IPS-15b (cell line): ENCODE results near the gene PRR36.
"Not testable (repeated sequence)": the region's sequence is repeated elsewhere in the genome, so short reads cannot be mapped to it uniquely, and the experiment has no call there.

Experiments used
- H3K27me3 ChIP-seq: one replicate; pipeline ENCODE4 v1.6.1; 2013; ENCODE audit warnings: low read length; ENCODE audit not compliant: control insufficient read depth, insufficient read depth
- H3K36me3 ChIP-seq: one replicate; pipeline ENCODE4 v1.6.1; 2013; ENCODE audit warnings: low read length; ENCODE audit not compliant: control insufficient read depth, insufficient read depth
- H3K4me1 ChIP-seq: one replicate; pipeline ENCODE4 v1.6.1; 2013; ENCODE audit warnings: mild to moderate bottlenecking, low read length; ENCODE audit not compliant: control insufficient read depth, insufficient read depth
- H3K4me3 ChIP-seq: one replicate; pipeline ENCODE4 v1.5.1; 2013; ENCODE audit warnings: low read depth, low read length
- H3K9ac ChIP-seq: one replicate; pipeline ENCODE4 v1.6.1; 2013; ENCODE audit warnings: low read depth, mild to moderate bottlenecking, low read length
- H3K9me3 ChIP-seq: one replicate; pipeline ENCODE4 v1.6.1; 2013; ENCODE audit warnings: mild to moderate bottlenecking, low read length; ENCODE audit not compliant: control insufficient read depth, insufficient read depth

The PRR36 gene

GRCh38 chr19:7874076-7874896 is at the start of gene PRR36:
Gene PRR36, minus strand, starts transcription at chr19:7874390. Its CDS starts 701 bp downstream, at chr19:7873689.
- Histone ChIP-seq H3K36me3 (no peaks in the 10 kb centered on the region), H3K9ac (no peak within 1 kb of the TSS), H3K9me3 (no peaks in the 10 kb centered on the region), H3K4me1 (peaks cover 6% of the 10 kb centered on the region), H3K4me3 (peak within 1 kb of the TSS; percentile 79), H3K27me3 (peaks cover 17% of the 10 kb centered on the region)

- H3K4me1 ChIP-seq, result peaks cover 4% of the 10 kb centered on the region
- no peak overlapping the region for H3K9ac ChIP-seq
- peaks cover 2% of the 10 kb centered on the region for H3K36me3 ChIP-seq
- no peak overlapping the region for H3K4me3 ChIP-seq
- peaks cover 4% of the 10 kb centered on the region for H3K27me3 ChIP-seq
- H3K9me3 ChIP-seq, result no peaks in the 10 kb centered on the region
These were observed 49.4 kb upstream of the PRR36 start for GRCh38 chr19:7923295-7924191.

GRCh38 chr19:7922836-7923195 is 48.6 kb upstream of the PRR36 start:
- no peak overlapping the region for H3K9ac ChIP-seq

GRCh38 chr19:7921967-7922835 is 48.0 kb upstream of the PRR36 start:
- no peak overlapping the region for H3K4me3 ChIP-seq
- peaks cover 2% of the 10 kb centered on the region for H3K36me3 ChIP-seq
- H3K9ac ChIP-seq, result no peak overlapping the region
- H3K4me1 ChIP-seq, result peaks cover 4% of the 10 kb centered on the region
- no peaks in the 10 kb centered on the region for H3K9me3 ChIP-seq
- peaks cover 14% of the 10 kb centered on the region for H3K27me3 ChIP-seq

More at GRCh38 chr19:7922836-7923195, 48.6 kb upstream of the PRR36 start:
- Histone ChIP-seq H3K4me1 (peaks cover 4% of the 10 kb centered on the region), H3K36me3 (peaks cover 2% of the 10 kb centered on the region), H3K27me3 (peaks cover 10% of the 10 kb centered on the region), H3K4me3 (no peak overlapping the region), H3K9me3 (no peaks in the 10 kb centered on the region)

- peaks cover 4% of the 10 kb centered on the region for H3K4me1 ChIP-seq
- no peaks in the 10 kb centered on the region for H3K9me3 ChIP-seq
- H3K4me3 ChIP-seq, result peak overlapping the region; percentile 52
- no peak overlapping the region for H3K9ac ChIP-seq
- H3K27me3 ChIP-seq, result peaks cover 18% of the 10 kb centered on the region
- H3K36me3 ChIP-seq, result peaks cover 2% of the 10 kb centered on the region
These were observed 47.2 kb upstream of the PRR36 start for GRCh38 chr19:7921302-7921966.

GRCh38 chr19:7920519-7921301 is 46.5 kb upstream of the PRR36 start:
- H3K9ac ChIP-seq, result no peak overlapping the region
- no peaks in the 10 kb centered on the region for H3K9me3 ChIP-seq
- H3K36me3 ChIP-seq, result peaks cover 2% of the 10 kb centered on the region
- peaks cover 21% of the 10 kb centered on the region for H3K27me3 ChIP-seq
- H3K4me1 ChIP-seq, result peaks cover 4% of the 10 kb centered on the region
- peak overlapping the region; percentile 52 for H3K4me3 ChIP-seq

- peaks cover 27% of the 10 kb centered on the region for H3K27me3 ChIP-seq
- peak within 1 kb of the TSS; percentile 52 for H3K4me3 ChIP-seq
- H3K9me3 ChIP-seq, result no peaks in the 10 kb centered on the region
- H3K4me1 ChIP-seq, result peaks cover 4% of the 10 kb centered on the region
- H3K36me3 ChIP-seq, result peaks cover 2% of the 10 kb centered on the region
- H3K9ac ChIP-seq, result no peak within 1 kb of the TSS
These were observed 45.7 kb upstream of the PRR36 start, which contains the start of gene SNAPC2 for GRCh38 chr19:7919610-7920518. Gene SNAPC2, plus strand, starts transcription at chr19:7920338. Its CDS starts 29 bp downstream, at chr19:7920367.

- no peak overlapping the region for H3K9ac ChIP-seq
- no peak overlapping the region for H3K4me3 ChIP-seq
- peaks cover 4% of the 10 kb centered on the region for H3K4me1 ChIP-seq
- H3K27me3 ChIP-seq, result peaks cover 30% of the 10 kb centered on the region
- H3K36me3 ChIP-seq, result peaks cover 2% of the 10 kb centered on the region
- H3K9me3 ChIP-seq, result no peaks in the 10 kb centered on the region
These were observed 44.6 kb upstream of the PRR36 start for GRCh38 chr19:7918615-7919421.

GRCh38 chr19:7918062-7918614 is 43.9 kb upstream of the PRR36 start:
- H3K36me3 ChIP-seq, H3K4me1 ChIP-seq, H3K9me3 ChIP-seq: not testable (repeated sequence)
- H3K9ac ChIP-seq, result peak overlapping the region; percentile 54
- H3K27me3 ChIP-seq, result peaks cover 30% of the 10 kb centered on the region
- H3K4me3 ChIP-seq, result peak overlapping the region; percentile 67
